GM12878 (cell line): ENCODE data around the gene CLECL1. TPM values are rescaled to one million over a fixed set of nuclear protein-coding genes. Genes with fewer than 3 reads are reported as not detected.

ENCODE experiments used
- ATAC-seq: fragments of 200-7000 bp; cut with Tn5 transposase; 3 replicates; pipeline ENCODE4 v1.9.1; 2020; ENCODE audit warnings: mild to moderate bottlenecking, moderate library complexity
- BruUV-seq: library from RNA; stranded (reverse); fragments of 400-500 nt; replicated peaks from 2 replicates; lab custom pipeline; 2021; lab: Mats Ljungman, UMichigan
- CTCF ChIA-PET: fragments of 300-600 bp; sonication (Branson Sonifier 250); formaldehyde crosslinking; extraction: SDS; loops from one replicate; lab custom pipeline; 2021; ENCODE audit warnings: inconsistent platforms; lab: Yijun Ruan, JAX
- POLR2A ChIA-PET: fragments of 350-600 bp; formaldehyde crosslinking; extraction: SDS; loops from one replicate; lab custom pipeline; 2021; ENCODE audit warnings: inconsistent platforms; lab: Charles Lee
- RAD21 ChIA-PET: fragments of 300-600 bp; sonication (Branson Sonifier 250); formaldehyde crosslinking; loops from one replicate; lab custom pipeline; 2023; ENCODE audit warnings: antibody characterized with exemption; ENCODE audit not compliant: unreplicated experiment; lab: Charles Lee
- SMC1A ChIA-PET: fragments of 300-600 bp; sonication (Branson Sonifier 250); formaldehyde crosslinking; loops from one replicate; lab custom pipeline; 2023; ENCODE audit not compliant: unreplicated experiment, uncharacterized antibody; lab: Charles Lee
- DNase-seq: peaks from one replicate; pipeline ENCODE4 v3.0.0-alpha.2; 2011; ENCODE audit warnings: low read depth, low spot score
- FAIRE-seq: peaks from 3 replicates; lab custom pipeline; 2011; peaks lifted over from hg19 to GRCh38; lab: Jason Lieb, UNC
- H2AFZ ChIP-seq: 2 replicates; pipeline ENCODE4 v1.6.0; 2011; ENCODE audit warnings: low read depth, low read length, control low read depth; ENCODE audit not compliant: control insufficient read depth
- H3K27ac ChIP-seq: 2 replicates; pipeline ENCODE4 v1.5.1; 2011; ENCODE audit warnings: control low read depth; ENCODE audit not compliant: control insufficient read depth, insufficient read depth
- H3K27me3 ChIP-seq, 2 experiments: replicated peaks in 1 of 2; 2 replicates each; pipeline versions ENCODE4 v1.6.0 to v1.6.1; 2011; ENCODE audit warnings: low read length in 1 of 2; ENCODE audit not compliant: control insufficient read depth in 2 of 2, insufficient read depth in 2 of 2
- H3K36me3 ChIP-seq, 2 experiments: 2 replicates each; pipeline ENCODE4 v1.5.1; 2011; ENCODE audit warnings: low read length in 1 of 2; ENCODE audit not compliant: control insufficient read depth in 2 of 2, insufficient read depth in 2 of 2
- H3K4me1 ChIP-seq: 2 replicates; pipeline ENCODE4 v1.6.1; 2011; ENCODE audit warnings: mild to moderate bottlenecking, low read length, moderate library complexity, mixed read lengths; ENCODE audit not compliant: control insufficient read depth, insufficient read depth
- H3K4me2 ChIP-seq: 2 replicates; pipeline ENCODE4 v1.6.0; 2011; ENCODE audit warnings: control low read depth; ENCODE audit not compliant: control insufficient read depth, insufficient read depth
- H3K4me3 ChIP-seq: fragments of 200-600 bp; sonication (generic); 2 replicates; pipeline ENCODE4 v1.5.1; 2016
- H3K79me2 ChIP-seq: 2 replicates; pipeline ENCODE4 v1.6.0; 2011; ENCODE audit warnings: low read length; ENCODE audit not compliant: control insufficient read depth, insufficient read depth
- H3K9ac ChIP-seq: 2 replicates; pipeline ENCODE4 v1.8.0; 2011; ENCODE audit warnings: low read length, control low read depth, mixed read lengths; ENCODE audit not compliant: control insufficient read depth, insufficient read depth
- H3K9me3 ChIP-seq: replicated peaks from 3 replicates; pipeline ENCODE4 v1.5.1; 2011; ENCODE audit warnings: mild to moderate bottlenecking, low read length; ENCODE audit not compliant: control insufficient read depth, insufficient read depth
- H4K20me1 ChIP-seq: 2 replicates; pipeline ENCODE4 v1.6.0; 2011; ENCODE audit not compliant: control insufficient read depth, insufficient read depth
- BCL11A ChIP-seq: IDR thresholded peaks from 2 replicates; pipeline ENCODE4 v1.6.1; 2011; ENCODE audit warnings: low read depth, low read length
- CHD4 ChIP-seq: fragments of 200-600 bp; sonication (generic); IDR thresholded peaks from 2 replicates; pipeline ENCODE4 v1.6.1; 2016; ENCODE audit warnings: mild to moderate bottlenecking
- MYB ChIP-seq: fragments of 150-350 bp; IDR thresholded peaks from 2 replicates; pipeline ENCODE4 v1.6.1; 2014; ENCODE audit warnings: mild to moderate bottlenecking, low read depth, low read length, borderline replicate concordance
- NR2C2 ChIP-seq: IDR thresholded peaks from 2 replicates; pipeline ENCODE4 v1.6.1; 2011; ENCODE audit warnings: borderline replicate concordance, low read depth; ENCODE audit not compliant: control insufficient read depth, insufficient read length
- POU2F2 ChIP-seq: IDR thresholded peaks from 3 replicates; pipeline ENCODE4 v1.6.1; 2011; ENCODE audit warnings: low read depth, mild to moderate bottlenecking, low read length, borderline replicate concordance
- RAD51 ChIP-seq: fragments of 450-650 bp; IDR thresholded peaks from 2 replicates; pipeline ENCODE4 v1.6.1; 2016; ENCODE audit warnings: moderate library complexity, mild to moderate bottlenecking, inconsistent platforms
- SPI1 ChIP-seq: IDR thresholded peaks from 2 replicates; pipeline ENCODE4 v1.6.1; 2011; ENCODE audit warnings: low read depth, mild to moderate bottlenecking, low read length, moderate library complexity, borderline replicate concordance; ENCODE audit not compliant: insufficient read depth
- ZNF622 ChIP-seq: fragments of 450-650 bp; IDR thresholded peaks from 2 replicates; pipeline ENCODE4 v1.6.1; 2017; ENCODE audit warnings: mild to moderate bottlenecking, inconsistent platforms
- WGBS: methylation state at CpG from one replicate; pipeline ENCODE4 v1.1.6; 2016; ENCODE audit warnings: low lambda C conversion rate; ENCODE audit not compliant: insufficient replicate concordance, insufficient coverage; ENCODE audit errors: missing lambda C conversion rate; 5-methylcytosine and 5-hydroxymethylcytosine counted together
- in situ Hi-C: fragments of 300-500 bp; cut with MboI; formaldehyde crosslinking; loops from 9 replicates; pipeline ENCODE4 v1.14.3; 2018; ENCODE audit warnings: mixed read lengths
- intact Hi-C: fragments of 100-400 bp; cut with micrococcal nuclease; formaldehyde crosslinking; loops from one replicate; pipeline ENCODE4 v1.14.2; 2022; ENCODE audit not compliant: unreplicated experiment
- polyA plus RNA-seq, 11 experiments: library from polyadenylated mRNA; depleted of rRNA in 4 of 11; unstranded in 6 of 11; stranded (reverse) in 5 of 11; fragments of >200 nt; fragmentation: Nextera tagmentation in 4 of 11; fragmentation: Illumina TruSeq in 1 of 11; extraction: Ambion mirVana in 4 of 11; extraction: Trizol in 1 of 11; gene quantifications; 1 replicate in 1 of 11; 2 replicates in 10 of 11; pipeline versions ENCODE4 v1.2.1 to v1.2.3, GENCODE V29; 2011 to 2016; ENCODE audit warnings: inconsistent platforms in 2 of 11, missing spikeins in 2 of 11, low read depth in 1 of 11
- total RNA-seq, 4 experiments: library from RNA; depleted of rRNA in 3 of 4; stranded (reverse); fragments of >200 nt in 3 of 4; fragmentation: Illumina TruSeq in 1 of 4; extraction: Trizol in 1 of 4; gene quantifications; 2 replicates each; pipeline versions ENCODE4 v1.2.1 to v1.2.3, GENCODE V29; 2013 to 2021
- TF ChIP-seq, protein P1 (sequence below): fragments of 450-650 bp; IDR thresholded peaks from 2 replicates; pipeline ENCODE4 v1.6.1; 2017; ENCODE audit warnings: mild to moderate bottlenecking, moderate library complexity
- TF ChIP-seq, protein P2 (sequence below): IDR thresholded peaks from 2 replicates; pipeline ENCODE4 v1.6.1; 2011; ENCODE audit warnings: borderline replicate concordance, low read depth, mild to moderate bottlenecking, moderate library complexity, mixed read lengths, low read length; ENCODE audit not compliant: insufficient read depth; ENCODE audit errors: extremely low read length
- TF ChIP-seq, protein P3 (sequence below): IDR thresholded peaks from 2 replicates; pipeline ENCODE4 v1.6.1; 2012; ENCODE audit warnings: low read depth, low read length, improper control_type of control experiment
- TF ChIP-seq, protein P4 (sequence below): fragments of 450-650 bp; IDR thresholded peaks from 2 replicates; pipeline ENCODE4 v1.6.1; 2017; ENCODE audit warnings: low read depth, mild to moderate bottlenecking, moderate library complexity

The CLECL1 gene
- total and polyA plus RNA-seq, 10 of the 15 experiments (the other 5 are each of a cell fraction or from before 2014, with no cell fraction given), result 4.6 to 56.5 (median 46.4) TPM

DNA sequence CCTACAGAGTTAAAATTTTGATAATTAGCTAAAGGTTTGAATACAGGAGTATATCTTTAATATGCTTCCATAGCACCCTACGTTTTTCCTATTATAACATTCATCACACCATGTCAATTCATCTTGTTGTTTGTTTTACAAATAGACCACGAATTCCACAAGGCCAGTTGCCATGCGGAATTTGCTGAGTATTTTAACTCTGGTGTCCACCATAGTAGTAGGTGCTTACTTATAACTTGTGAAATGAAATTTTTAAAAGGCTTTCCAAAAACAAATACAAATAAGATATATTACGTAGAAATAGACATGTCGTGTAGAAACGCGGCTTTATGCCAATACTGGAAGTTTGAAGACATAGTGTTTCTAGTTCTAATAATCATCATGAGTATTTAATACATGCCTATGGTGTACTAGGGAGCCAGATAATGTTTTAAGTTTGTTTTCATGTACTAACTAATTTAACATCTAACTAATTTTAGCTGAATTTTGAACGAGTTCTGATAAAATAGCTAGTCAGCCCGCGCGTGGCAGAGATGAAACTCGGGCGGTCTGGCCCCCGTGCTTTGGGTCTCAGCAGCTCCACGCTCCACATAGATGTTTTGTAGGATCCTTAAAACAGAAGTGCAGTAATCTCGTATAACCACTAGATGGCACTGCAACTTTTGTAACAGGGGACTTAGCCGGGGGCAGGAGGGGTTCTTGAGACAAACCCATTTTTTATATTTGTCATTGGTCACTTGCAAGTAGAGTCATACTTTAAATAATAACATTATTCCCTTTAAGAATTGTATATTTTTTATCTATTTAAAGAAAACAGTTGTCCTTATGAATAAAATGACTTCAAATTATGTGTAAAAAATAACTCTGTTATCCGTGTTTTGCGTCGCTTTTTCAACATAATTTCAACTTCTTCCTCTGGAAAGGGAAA, 17.6 kb upstream of the CLECL1 start:
- DNase-seq (no peak), FAIRE-seq (peak; percentile 70), ATAC-seq (peak; percentile 61)
- ChIA-PET RAD21 (interaction anchor here (0.6 to 17.5 kb wide), 37 partner anchors 8 to 452 kb away, joined by 3 to 577 read pairs (median 6); partner anchors contain the start of genes CD69 and CLEC2B), POLR2A (interaction anchor here (0.9 to 3.1 kb wide), 7 partner anchors 8 to 49 kb away, joined by 3 to 10 read pairs (median 3); partner anchors contain the start of gene CD69), CTCF (interaction anchor here (0.6 to 19.3 kb wide), 54 partner anchors 8 to 1000 kb away, joined by 3 to 835 read pairs (median 5); partner anchors contain the start of genes CD69, CLEC1B, CLEC7A and CLECL1), SMC1A (interaction anchor here (0.6 to 22.8 kb wide), 39 partner anchors 8 to 744 kb away, joined by 3 to 814 read pairs (median 5); partner anchors contain the start of genes CD69 and CLEC2A)
- intact Hi-C loops, result loop anchor here (1.0 to 5.0 kb wide), 3 partner anchors 48 to 176 kb away; partner anchors contain the start of gene CLEC2B
- no peaks in the 10 kb centered on the region for H3K79me2 ChIP-seq
- H3K4me2 ChIP-seq, result peak overlapping the region; percentile 56
- BruUV-seq, result no TSS peak
- no peak overlapping the region for H3K9ac ChIP-seq
- in situ Hi-C loops, result loop anchor here (5.0 kb wide), 1 partner anchor 47 kb away; no protein-coding TSS in a partner anchor
- no peaks in the 10 kb centered on the region for H4K20me1 ChIP-seq
- WGBS, result 6% methylated on average over 20 of the region's 20 CpGs
- no peaks in the 10 kb centered on the region for H3K4me1 ChIP-seq
- peaks cover 0 to 8% of the 10 kb centered on the region in 2 experiments; a peak in 2 of 4 replicates for H3K36me3 ChIP-seq
- no peaks in the 10 kb centered on the region for H3K27me3 ChIP-seq
- H3K4me3 ChIP-seq, result no peak overlapping the region
- H3K9me3 ChIP-seq, result no peaks in the 10 kb centered on the region
- H2AFZ ChIP-seq, result peak overlapping the region; percentile 30; the same call in 1 of the 2 replicates
- no peak overlapping the region for H3K27ac ChIP-seq
- TF ChIP-seq POU2F2 (peak; percentile 46; the same call in 1 of the 3 replicates), ZNF622 (no peak), BCL11A (no peak), MYB (no peak), NR2C2 (no peak), CHD4 (no peak), RAD51 (no peak), SPI1 (peak; percentile 41; the same call in 1 of the 2 replicates)
- TF ChIP-seq, protein P1, sequence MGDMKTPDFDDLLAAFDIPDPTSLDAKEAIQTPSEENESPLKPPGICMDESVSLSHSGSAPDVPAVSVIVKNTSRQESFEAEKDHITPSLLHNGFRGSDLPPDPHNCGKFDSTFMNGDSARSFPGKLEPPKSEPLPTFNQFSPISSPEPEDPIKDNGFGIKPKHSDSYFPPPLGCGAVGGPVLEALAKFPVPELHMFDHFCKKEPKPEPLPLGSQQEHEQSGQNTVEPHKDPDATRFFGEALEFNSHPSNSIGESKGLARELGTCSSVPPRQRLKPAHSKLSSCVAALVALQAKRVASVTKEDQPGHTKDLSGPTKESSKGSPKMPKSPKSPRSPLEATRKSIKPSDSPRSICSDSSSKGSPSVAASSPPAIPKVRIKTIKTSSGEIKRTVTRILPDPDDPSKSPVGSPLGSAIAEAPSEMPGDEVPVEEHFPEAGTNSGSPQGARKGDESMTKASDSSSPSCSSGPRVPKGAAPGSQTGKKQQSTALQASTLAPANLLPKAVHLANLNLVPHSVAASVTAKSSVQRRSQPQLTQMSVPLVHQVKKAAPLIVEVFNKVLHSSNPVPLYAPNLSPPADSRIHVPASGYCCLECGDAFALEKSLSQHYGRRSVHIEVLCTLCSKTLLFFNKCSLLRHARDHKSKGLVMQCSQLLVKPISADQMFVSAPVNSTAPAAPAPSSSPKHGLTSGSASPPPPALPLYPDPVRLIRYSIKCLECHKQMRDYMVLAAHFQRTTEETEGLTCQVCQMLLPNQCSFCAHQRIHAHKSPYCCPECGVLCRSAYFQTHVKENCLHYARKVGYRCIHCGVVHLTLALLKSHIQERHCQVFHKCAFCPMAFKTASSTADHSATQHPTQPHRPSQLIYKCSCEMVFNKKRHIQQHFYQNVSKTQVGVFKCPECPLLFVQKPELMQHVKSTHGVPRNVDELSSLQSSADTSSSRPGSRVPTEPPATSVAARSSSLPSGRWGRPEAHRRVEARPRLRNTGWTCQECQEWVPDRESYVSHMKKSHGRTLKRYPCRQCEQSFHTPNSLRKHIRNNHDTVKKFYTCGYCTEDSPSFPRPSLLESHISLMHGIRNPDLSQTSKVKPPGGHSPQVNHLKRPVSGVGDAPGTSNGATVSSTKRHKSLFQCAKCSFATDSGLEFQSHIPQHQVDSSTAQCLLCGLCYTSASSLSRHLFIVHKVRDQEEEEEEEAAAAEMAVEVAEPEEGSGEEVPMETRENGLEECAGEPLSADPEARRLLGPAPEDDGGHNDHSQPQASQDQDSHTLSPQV, result 0 out of 2 replicates have a peak, but pooled peaks have one; percentile 31
- TF ChIP-seq, protein P2, sequence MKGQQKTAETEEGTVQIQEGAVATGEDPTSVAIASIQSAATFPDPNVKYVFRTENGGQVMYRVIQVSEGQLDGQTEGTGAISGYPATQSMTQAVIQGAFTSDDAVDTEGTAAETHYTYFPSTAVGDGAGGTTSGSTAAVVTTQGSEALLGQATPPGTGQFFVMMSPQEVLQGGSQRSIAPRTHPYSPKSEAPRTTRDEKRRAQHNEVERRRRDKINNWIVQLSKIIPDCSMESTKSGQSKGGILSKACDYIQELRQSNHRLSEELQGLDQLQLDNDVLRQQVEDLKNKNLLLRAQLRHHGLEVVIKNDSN, result no peak
- TF ChIP-seq, protein P3, sequence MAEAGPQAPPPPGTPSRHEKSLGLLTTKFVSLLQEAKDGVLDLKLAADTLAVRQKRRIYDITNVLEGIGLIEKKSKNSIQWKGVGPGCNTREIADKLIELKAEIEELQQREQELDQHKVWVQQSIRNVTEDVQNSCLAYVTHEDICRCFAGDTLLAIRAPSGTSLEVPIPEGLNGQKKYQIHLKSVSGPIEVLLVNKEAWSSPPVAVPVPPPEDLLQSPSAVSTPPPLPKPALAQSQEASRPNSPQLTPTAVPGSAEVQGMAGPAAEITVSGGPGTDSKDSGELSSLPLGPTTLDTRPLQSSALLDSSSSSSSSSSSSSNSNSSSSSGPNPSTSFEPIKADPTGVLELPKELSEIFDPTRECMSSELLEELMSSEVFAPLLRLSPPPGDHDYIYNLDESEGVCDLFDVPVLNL, result no peak
- TF ChIP-seq, protein P4, sequence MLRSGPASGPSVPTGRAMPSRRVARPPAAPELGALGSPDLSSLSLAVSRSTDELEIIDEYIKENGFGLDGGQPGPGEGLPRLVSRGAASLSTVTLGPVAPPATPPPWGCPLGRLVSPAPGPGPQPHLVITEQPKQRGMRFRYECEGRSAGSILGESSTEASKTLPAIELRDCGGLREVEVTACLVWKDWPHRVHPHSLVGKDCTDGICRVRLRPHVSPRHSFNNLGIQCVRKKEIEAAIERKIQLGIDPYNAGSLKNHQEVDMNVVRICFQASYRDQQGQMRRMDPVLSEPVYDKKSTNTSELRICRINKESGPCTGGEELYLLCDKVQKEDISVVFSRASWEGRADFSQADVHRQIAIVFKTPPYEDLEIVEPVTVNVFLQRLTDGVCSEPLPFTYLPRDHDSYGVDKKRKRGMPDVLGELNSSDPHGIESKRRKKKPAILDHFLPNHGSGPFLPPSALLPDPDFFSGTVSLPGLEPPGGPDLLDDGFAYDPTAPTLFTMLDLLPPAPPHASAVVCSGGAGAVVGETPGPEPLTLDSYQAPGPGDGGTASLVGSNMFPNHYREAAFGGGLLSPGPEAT, result no peak
